GM23248 (cell line): Measurements from ENCODE around the gene GLG1. TPM values are rescaled to one million over a fixed set of nuclear protein-coding genes. Genes with fewer than 3 reads are reported as not detected.
"Not testable (repeated sequence)": the region's sequence is repeated elsewhere in the genome, so short reads cannot be mapped to it uniquely, and the experiment has no call there.

Experiments
- DNase-seq: peaks from one replicate; pipeline ENCODE4 v3.0.0-alpha.2; 2015
- H2AFZ ChIP-seq: fragments of 200-600 bp; sonication (generic); 2 replicates; pipeline ENCODE4 v1.6.1; 2016; ENCODE audit warnings: antibody characterized with exemption
- H3F3A ChIP-seq: fragments of 200-600 bp; sonication (generic); 2 replicates; pipeline ENCODE4 v1.6.1; 2016; ENCODE audit warnings: mild to moderate bottlenecking, antibody characterized with exemption, mixed run types; ENCODE audit not compliant: insufficient read depth
- H3K27ac ChIP-seq: fragments of 200-600 bp; sonication (generic); 2 replicates; pipeline ENCODE4 v1.5.1; 2016; ENCODE audit warnings: mild to moderate bottlenecking
- H3K27me3 ChIP-seq: fragments of 200-600 bp; sonication (generic); replicated peaks from 2 replicates; pipeline ENCODE4 v1.6.1; 2016; ENCODE audit warnings: mild to moderate bottlenecking; ENCODE audit not compliant: insufficient read depth
- H3K36me3 ChIP-seq: fragments of 200-600 bp; sonication (generic); 2 replicates; pipeline ENCODE4 v1.6.1; 2016; ENCODE audit warnings: low read depth, mild to moderate bottlenecking
- H3K4me1 ChIP-seq: fragments of 200-600 bp; sonication (generic); 2 replicates; pipeline ENCODE4 v1.6.1; 2016; ENCODE audit warnings: mild to moderate bottlenecking; ENCODE audit not compliant: insufficient read depth
- H3K4me2 ChIP-seq: fragments of 200-600 bp; sonication (generic); one replicate; pipeline ENCODE4 v1.6.1; 2016; ENCODE audit warnings: mild to moderate bottlenecking; ENCODE audit not compliant: unreplicated experiment
- H3K4me3 ChIP-seq: fragments of 200-600 bp; sonication (generic); 2 replicates; pipeline ENCODE4 v1.5.1; 2016; ENCODE audit warnings: mild to moderate bottlenecking
- H3K79me2 ChIP-seq: fragments of 200-600 bp; sonication (generic); 2 replicates; pipeline ENCODE4 v1.6.1; 2016; ENCODE audit warnings: mild to moderate bottlenecking; ENCODE audit not compliant: insufficient read depth
- H3K9ac ChIP-seq: fragments of 200-600 bp; sonication (generic); 2 replicates; pipeline ENCODE4 v1.6.1; 2016; ENCODE audit warnings: mild to moderate bottlenecking
- H3K9me2 ChIP-seq: fragments of 200-600 bp; sonication (generic); 2 replicates; pipeline ENCODE4 v1.6.1; 2016; ENCODE audit warnings: mixed run types, mild to moderate bottlenecking, moderate library complexity; ENCODE audit not compliant: insufficient read depth
- H3K9me3 ChIP-seq: fragments of 200-600 bp; sonication (generic); one replicate; pipeline ENCODE4 v1.6.1; 2017; ENCODE audit warnings: low read depth
- H4K20me1 ChIP-seq: fragments of 200-600 bp; sonication (generic); 2 replicates; pipeline ENCODE4 v1.6.0; 2016; ENCODE audit not compliant: insufficient read depth
- EZH2 ChIP-seq: fragments of 200-600 bp; sonication (generic); IDR thresholded peaks from 2 replicates; pipeline ENCODE4 v1.6.1; 2018; ENCODE audit warnings: antibody characterized with exemption, mild to moderate bottlenecking; ENCODE audit not compliant: insufficient read depth, poor library complexity, severe bottlenecking
- EZH2phosphoT487 ChIP-seq: fragments of 200-600 bp; sonication (generic); IDR thresholded peaks from 2 replicates; pipeline ENCODE4 v1.6.1; 2018; ENCODE audit warnings: antibody characterized with exemption, moderate library complexity, mild to moderate bottlenecking, low read depth; ENCODE audit not compliant: insufficient read depth
- WGBS, 2 experiments: methylation state at CpG; one replicate each; pipeline ENCODE4 v1.1.6; 2015 to 2017; ENCODE audit warnings: low lambda C conversion rate in 2 of 2, low coverage in 1 of 2; ENCODE audit errors: missing lambda C conversion rate in 2 of 2; 5-methylcytosine and 5-hydroxymethylcytosine counted together
- in situ Hi-C: fragments of 300-500 bp; cut with MboI; formaldehyde crosslinking; loops from 2 replicates; pipeline ENCODE4 v1.15.0; 2020
- polyA plus RNA-seq: library from polyadenylated mRNA; unstranded; fragments of >200 nt; fragmentation: Nextera tagmentation; extraction: Ambion mirVana; gene quantifications from 2 replicates; pipeline ENCODE4 v1.2.1, GENCODE V29; 2016
- total RNA-seq: library from RNA; depleted of rRNA; stranded (reverse); fragments of >200 nt; shearing (Covaris generic); gene quantifications from 2 replicates; pipeline ENCODE4 v1.2.3, GENCODE V29; 2014

The GLG1 gene
- total and polyA plus RNA-seq, 2 experiments from 2014 or later, result 136 to 145 TPM

DNA sequence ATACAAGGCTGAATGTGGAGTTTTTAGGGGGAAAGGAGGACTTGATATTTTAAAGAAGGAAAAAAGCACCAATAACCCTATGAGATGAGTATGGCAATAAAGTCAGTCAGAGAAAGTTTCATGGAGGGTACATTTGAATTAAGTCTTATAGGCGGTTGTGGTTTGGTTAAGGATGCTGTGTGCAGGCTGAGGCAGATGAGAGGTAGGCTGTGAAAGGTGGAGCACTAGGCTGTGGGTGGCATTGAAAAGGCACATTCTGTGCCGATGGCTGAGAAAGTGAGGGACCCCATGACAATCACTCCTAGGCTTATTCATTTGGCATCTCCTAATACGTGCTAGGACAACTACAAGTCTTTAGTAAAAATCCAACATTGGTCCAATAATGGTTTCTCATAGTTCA is 68.1 kb downstream of the GLG1 start:
- DNase-seq, H3K9ac ChIP-seq, H3K4me3 ChIP-seq, H3K36me3 ChIP-seq, H3K27ac ChIP-seq, H4K20me1 ChIP-seq, H3K4me1 ChIP-seq, H2AFZ ChIP-seq, H3K9me3 ChIP-seq, in situ Hi-C loops, H3K27me3 ChIP-seq, H3F3A ChIP-seq, H3K9me2 ChIP-seq, H3K4me2 ChIP-seq: not testable (repeated sequence)
- peaks cover 48% of the 10 kb centered on the region for H3K79me2 ChIP-seq
- WGBS, 2 experiments, result 100% methylated on average over 1 of the region's 3 CpGs

DNA sequence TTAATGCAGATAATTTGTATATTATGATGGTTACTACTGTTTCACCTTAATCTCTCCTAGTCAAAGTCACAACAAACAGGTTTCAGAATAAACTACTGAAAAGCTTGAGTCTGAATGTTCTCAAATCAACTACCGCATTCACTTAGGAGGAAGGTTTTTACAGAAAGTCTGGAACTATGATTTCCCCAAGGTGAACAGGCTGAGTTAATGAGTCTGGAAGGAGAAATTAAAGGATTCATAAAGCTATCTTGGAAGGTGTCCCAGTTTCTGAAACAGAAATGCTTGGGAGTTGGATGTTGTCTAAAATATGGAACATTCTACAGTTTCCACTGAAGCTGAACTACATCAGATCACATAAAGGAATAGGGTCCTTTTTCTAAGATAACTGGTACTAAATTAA is 69.2 kb downstream of the GLG1 start:
- in situ Hi-C loops, H3K9me3 ChIP-seq, H3K4me1 ChIP-seq, H3K9me2 ChIP-seq, H3K4me3 ChIP-seq, H2AFZ ChIP-seq, H3K27me3 ChIP-seq, H3K4me2 ChIP-seq, DNase-seq, H4K20me1 ChIP-seq, H3F3A ChIP-seq, H3K9ac ChIP-seq, H3K27ac ChIP-seq, H3K36me3 ChIP-seq: not testable (repeated sequence)
- 97 to 100% methylated on average over 1 of the region's 1 CpG for WGBS, 2 experiments
- peaks cover 56% of the 10 kb centered on the region for H3K79me2 ChIP-seq

DNA sequence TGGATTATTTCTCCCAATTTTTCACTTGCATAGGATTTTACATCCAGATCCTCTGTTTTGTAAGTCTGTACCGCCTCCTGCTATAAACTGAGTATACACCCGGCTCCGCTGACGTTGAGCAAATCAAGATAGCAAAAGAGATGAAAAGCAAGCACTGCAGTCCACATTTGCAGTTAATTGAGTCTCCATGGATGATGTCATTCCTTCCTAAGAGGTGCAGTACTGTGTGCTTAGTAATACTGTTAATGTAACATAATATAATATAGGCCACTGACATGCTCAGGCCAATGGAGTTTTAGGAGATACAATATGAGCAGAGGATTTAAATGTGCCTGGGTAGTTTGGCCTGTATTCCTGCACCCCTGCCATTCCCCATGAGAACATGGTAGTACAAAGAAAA is 72.3 kb downstream of the GLG1 start:
- H3K27ac ChIP-seq, H3F3A ChIP-seq, H3K4me2 ChIP-seq, H3K4me1 ChIP-seq, H2AFZ ChIP-seq, H3K9ac ChIP-seq, H3K27me3 ChIP-seq, H4K20me1 ChIP-seq, H3K4me3 ChIP-seq, H3K9me3 ChIP-seq, in situ Hi-C loops, H3K36me3 ChIP-seq, H3K9me2 ChIP-seq: not testable (repeated sequence)
- 92 to 93% methylated on average over 4 of the region's 4 CpGs for WGBS, 2 experiments
- H3K79me2 ChIP-seq, result peaks cover 66% of the 10 kb centered on the region
- peak; percentile 66 for DNase-seq

DNA sequence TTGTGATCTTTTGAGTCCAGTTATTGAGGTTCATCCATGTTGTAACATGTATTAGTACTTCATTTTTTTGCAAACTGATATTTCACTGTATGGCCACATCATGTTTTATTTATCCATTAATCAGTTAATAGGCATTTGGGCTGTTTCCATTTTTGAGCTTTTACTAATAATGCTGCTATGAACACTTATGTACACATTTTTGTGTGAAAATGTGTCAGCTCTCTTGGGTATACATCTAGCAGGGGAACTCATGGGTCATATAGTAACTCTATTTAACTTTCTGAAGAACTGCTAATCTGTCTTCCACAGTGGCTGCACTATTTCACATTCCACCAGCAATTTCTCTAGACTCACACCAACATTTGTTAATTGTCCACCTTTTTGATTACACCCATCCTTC is 82.0 kb downstream of the GLG1 start:
- Histone ChIP-seq H3K36me3 (no peaks in the 10 kb centered on the region), H3K79me2 (peaks cover 22% of the 10 kb centered on the region), H3K4me1 (peaks cover 11% of the 10 kb centered on the region), H3K4me3 (no peak overlapping the region), H3K27me3 (no peaks in the 10 kb centered on the region), H3K9me3 (no peaks in the 10 kb centered on the region), H3K9ac (no peak overlapping the region), H3K9me2 (no peaks in the 10 kb centered on the region), H3K27ac (no peak overlapping the region), H3F3A (peaks cover 24% of the 10 kb centered on the region), H4K20me1 (no peaks in the 10 kb centered on the region), H3K4me2 (no peak overlapping the region), H2AFZ (no peak overlapping the region)
- DNase-seq, result no peak
- TF ChIP-seq EZH2, result no peak
- no peak for TF ChIP-seq EZH2phosphoT487
- in situ Hi-C loops, result no loop called here

DNA sequence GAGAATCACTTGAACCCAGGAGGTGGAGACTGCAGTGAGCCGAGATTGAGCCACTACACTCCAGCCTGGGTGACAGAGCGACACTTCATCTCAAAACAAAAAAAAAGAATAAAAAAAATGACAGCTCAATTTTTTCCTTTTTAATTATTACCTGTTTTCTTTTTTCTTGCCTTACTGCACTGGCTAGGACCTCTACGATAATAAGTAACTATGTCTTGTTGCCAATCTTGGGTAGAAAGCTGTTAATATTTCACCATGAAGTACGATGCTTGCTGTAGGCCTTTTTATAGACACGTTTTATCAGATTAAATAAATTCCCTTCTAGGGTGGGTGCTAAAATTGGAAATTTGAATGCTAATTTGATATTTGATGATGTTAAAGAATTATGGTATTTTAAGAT is 82.8 kb downstream of the GLG1 start:
- Histone ChIP-seq H3K9me2 (no peaks in the 10 kb centered on the region), H3K4me1 (peaks cover 11% of the 10 kb centered on the region), H3K27me3 (no peaks in the 10 kb centered on the region), H3K79me2 (peaks cover 30% of the 10 kb centered on the region), H3K4me3 (no peak overlapping the region), H3K36me3 (no peaks in the 10 kb centered on the region), H3F3A (peaks cover 30% of the 10 kb centered on the region), H4K20me1 (no peaks in the 10 kb centered on the region), H3K9me3 (no peaks in the 10 kb centered on the region), H3K4me2 (no peak overlapping the region), H2AFZ (no peak overlapping the region), H3K27ac (no peak overlapping the region), H3K9ac (no peak overlapping the region)
- no peak for DNase-seq
- TF ChIP-seq EZH2phosphoT487 (no peak), EZH2 (no peak)
- in situ Hi-C loops, result no loop called here
- 97 to 98% methylated on average over 5 of the region's 5 CpGs for WGBS, 2 experiments

DNA sequence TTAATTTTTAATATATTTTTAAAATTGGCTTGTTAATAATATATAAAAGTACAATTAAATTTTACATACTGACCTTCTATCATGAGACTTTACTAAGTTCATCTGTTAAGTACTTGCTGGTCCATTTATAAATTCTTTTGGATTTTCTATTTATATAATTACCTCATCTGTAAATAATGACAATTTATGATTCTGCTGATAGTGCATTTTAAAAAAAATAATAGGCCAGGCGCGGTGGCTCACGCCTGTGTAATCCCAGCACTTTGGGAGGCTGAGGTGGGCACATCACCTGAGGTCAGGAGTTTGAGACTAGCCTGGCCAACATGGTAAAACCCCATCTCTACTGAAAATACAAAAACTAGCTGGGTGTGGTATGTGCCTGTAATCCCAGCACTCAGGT is 83.2 kb downstream of the GLG1 start:
- H3K9me3 ChIP-seq, H4K20me1 ChIP-seq, H3K27ac ChIP-seq, H2AFZ ChIP-seq, H3K9ac ChIP-seq, H3K4me2 ChIP-seq, H3K4me3 ChIP-seq, H3K36me3 ChIP-seq, DNase-seq, H3K9me2 ChIP-seq, in situ Hi-C loops, H3K27me3 ChIP-seq: not testable (repeated sequence)
- 97 to 98% methylated on average over 3 of the region's 3 CpGs for WGBS, 2 experiments
- peaks cover 11% of the 10 kb centered on the region for H3K4me1 ChIP-seq
- H3F3A ChIP-seq, result peaks cover 30% of the 10 kb centered on the region
- H3K79me2 ChIP-seq, result peaks cover 34% of the 10 kb centered on the region
